Epithelial cell of esophagus (primary cell): Measurements from ENCODE around the gene SPRED2.
A peak's percentile ranks its signal among the peaks of the same experiment; 100 is the strongest.

Source experiments
- DNase-seq: peaks from one replicate; pipeline ENCODE4 v3.0.0; 2010; ENCODE audit warnings: low read depth
- H3K4me3 ChIP-seq: 2 replicates; pipeline ENCODE4 v1.5.1; 2011; ENCODE audit warnings: mild to moderate bottlenecking, low read length, control low read depth
- TF ChIP-seq, protein P1 (sequence below): IDR thresholded peaks from 2 replicates; pipeline ENCODE4 v1.5.1; 2011; ENCODE audit warnings: low read depth, mild to moderate bottlenecking, low read length, control low read depth, inconsistent platforms; ENCODE audit not compliant: insufficient read depth; ENCODE audit errors: missing control alignments

SPRED2 gene

DNA sequence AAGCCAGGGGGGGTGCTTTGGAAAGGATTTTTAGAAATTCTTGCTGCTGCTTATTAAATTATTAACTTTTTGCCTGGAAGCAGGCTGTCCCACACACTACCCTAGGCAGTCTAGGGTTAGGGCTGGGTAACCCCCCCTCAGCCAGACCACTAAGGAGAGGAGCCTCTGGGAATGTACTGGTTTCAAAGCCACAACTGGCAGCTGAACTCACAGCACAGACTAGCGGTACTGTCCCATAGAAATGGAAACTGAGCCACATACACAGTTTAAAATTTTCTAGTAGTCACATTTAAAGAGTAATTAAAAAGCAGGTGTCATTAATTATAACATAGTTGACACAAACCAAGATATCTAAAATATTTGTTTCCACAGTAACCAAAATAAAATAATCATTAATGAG, 50.1 kb downstream of the SPRED2 start:
- no peak overlapping the region for H3K4me3 ChIP-seq
- TF ChIP-seq, protein P1, sequence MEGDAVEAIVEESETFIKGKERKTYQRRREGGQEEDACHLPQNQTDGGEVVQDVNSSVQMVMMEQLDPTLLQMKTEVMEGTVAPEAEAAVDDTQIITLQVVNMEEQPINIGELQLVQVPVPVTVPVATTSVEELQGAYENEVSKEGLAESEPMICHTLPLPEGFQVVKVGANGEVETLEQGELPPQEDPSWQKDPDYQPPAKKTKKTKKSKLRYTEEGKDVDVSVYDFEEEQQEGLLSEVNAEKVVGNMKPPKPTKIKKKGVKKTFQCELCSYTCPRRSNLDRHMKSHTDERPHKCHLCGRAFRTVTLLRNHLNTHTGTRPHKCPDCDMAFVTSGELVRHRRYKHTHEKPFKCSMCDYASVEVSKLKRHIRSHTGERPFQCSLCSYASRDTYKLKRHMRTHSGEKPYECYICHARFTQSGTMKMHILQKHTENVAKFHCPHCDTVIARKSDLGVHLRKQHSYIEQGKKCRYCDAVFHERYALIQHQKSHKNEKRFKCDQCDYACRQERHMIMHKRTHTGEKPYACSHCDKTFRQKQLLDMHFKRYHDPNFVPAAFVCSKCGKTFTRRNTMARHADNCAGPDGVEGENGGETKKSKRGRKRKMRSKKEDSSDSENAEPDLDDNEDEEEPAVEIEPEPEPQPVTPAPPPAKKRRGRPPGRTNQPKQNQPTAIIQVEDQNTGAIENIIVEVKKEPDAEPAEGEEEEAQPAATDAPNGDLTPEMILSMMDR = no peak
- no peak for DNase-seq

DNA sequence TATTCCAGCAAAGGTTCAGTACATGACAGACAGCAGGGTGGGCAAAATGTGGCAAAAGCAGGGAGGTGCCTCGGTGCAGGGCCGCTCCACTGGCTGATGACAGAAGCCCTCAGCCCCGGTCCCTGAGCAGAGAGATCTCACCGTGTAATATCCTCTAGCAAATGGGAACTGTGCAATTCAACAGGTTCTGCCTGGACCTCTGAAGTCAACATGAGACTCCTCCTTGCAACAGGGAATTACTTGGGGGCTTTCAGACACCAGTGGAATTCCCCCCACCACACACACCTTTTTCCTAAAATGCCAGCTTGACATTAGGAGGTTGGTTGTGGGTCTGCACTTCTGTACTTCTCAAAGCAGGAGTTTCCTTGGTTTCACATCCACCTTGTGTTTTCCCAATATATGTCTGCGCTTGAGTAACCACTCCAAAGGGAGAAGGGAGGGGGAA, 50.8 kb downstream of the SPRED2 start:
- DNase-seq = no peak
- TF ChIP-seq, protein P1 = no peak
- no peak overlapping the region for H3K4me3 ChIP-seq

DNA sequence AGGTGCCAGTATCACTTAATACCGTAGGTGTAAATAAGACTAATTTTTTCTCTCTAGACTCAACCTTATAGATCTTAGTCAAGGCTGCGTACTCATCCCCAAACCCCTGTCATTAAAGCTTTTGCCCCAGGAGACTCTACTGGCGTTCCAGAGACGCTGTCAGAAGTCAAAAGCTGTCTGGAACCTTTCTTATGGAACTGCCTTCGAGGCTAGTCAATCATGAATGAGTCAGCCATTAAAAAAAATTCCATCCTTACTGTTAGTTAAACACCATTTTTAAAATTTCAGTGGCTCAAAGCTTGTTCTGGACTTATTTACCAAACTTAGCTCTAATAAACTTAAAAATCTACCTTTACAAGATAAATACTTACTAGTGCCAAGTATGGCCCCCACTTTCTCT, 52.1 kb downstream of the SPRED2 start:
- TF ChIP-seq, protein P1 = no peak
- no peak overlapping the region for H3K4me3 ChIP-seq

DNA sequence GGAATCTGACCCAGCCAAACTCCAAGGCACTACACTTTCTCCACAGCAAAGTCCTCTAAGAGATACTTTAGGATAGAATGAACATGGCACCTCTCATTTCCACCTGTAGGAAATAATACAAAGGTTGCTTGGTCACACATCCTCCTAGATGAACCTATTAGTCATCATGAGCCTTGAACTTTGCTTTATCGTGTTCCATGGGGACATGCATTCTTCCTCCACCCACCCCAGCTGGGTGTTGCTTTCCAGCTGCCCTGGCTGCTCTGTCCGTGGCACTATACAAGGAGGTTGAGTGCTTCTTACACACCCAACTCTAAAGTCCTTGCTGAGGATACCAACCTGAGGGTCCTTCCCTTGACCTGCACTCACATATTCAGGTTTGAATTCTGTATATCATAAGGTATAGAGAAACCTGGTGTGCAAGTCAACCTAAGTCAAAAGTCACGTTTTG, 52.7 kb downstream of the SPRED2 start:
- H3K4me3 ChIP-seq = no peak overlapping the region
- TF ChIP-seq, protein P1 = no peak
- DNase-seq = no peak

More for the DNA sequence above, 52.1 kb downstream of the SPRED2 start:
- DNase-seq = peak; percentile 50

DNA sequence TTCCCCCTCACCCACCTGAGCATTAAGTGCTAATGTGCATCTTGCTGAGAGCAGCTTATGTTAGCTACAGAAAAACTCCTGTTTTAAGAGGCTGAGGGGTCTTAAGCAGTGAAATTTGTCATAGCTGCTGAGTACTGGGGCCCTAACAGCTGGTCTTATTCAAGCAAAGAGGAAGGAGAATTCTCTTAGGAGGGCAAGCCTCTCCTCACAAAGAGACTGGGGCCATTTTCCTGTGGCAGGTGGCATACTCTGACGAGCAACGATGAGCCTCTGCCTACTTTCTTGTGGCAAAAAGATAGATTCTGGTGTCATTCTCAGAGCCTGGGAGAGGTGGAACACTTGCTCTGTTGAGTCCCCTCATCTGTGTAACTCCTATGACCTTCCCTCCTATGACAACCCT, 53.2 kb downstream of the SPRED2 start:
- TF ChIP-seq, protein P1 = no peak
- no peak overlapping the region for H3K4me3 ChIP-seq
- DNase-seq = no peak

DNA sequence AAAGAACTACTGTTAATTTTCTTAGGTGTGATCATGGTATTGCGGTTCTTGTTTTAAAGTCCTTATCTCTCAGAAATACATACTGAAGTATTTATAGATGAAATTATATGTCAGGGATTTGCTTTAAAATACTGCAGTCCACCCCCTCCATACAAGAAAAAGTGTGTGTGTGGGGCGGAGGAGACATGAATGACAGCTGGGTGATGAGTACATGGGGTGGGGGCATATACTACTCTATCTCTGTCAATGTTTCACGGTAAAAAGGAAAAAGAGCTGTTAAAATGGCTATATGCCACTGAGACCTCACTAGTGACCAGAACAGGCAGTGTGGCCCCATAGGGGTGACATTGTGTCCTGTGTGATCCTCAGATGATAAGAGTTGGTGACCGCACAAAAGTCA, 54.1 kb downstream of the SPRED2 start:
- no peak overlapping the region for H3K4me3 ChIP-seq
- TF ChIP-seq, protein P1 = no peak
- DNase-seq = no peak

DNA sequence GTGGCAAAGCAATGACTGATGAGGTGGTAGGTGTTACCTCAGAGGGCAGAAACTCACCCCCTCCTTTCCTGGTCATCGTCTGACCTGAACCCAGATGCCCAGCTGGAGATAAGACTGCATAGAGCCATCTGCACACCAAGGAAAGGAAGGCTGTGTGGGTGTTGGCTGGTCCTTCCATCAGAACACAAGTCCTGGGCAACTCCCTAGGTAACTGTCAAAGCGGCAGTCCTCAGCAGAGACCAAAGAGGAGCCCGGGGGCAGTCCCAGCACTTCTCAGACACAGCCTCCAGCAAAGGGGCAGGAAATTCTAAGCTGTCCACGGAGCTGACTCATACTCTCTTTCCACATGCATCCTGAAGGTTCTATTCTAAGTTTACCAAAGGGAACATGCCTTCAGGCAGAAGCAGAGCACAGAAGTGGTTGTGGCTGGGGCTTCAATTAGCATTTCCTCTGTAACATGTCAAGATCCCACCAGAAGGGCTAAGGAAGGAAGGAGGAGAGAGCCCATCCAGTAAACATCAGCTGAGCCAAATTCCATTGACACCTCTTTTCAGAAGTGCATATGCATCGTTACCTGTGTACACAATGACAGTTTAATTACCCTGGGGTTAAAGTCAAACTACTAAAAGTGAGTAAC, 54.7 kb downstream of the SPRED2 start:
- H3K4me3 ChIP-seq = no peak overlapping the region
- DNase-seq = peak; percentile 83
- TF ChIP-seq, protein P1 = no peak
